Liver (tissue), 9 donors: Measurements from ENCODE around the gene CEP164. TPM values are rescaled to one million over a fixed set of nuclear protein-coding genes. Genes with fewer than 3 reads are reported as not detected.

Experiments
- DNase-seq: peaks from one replicate; pipeline ENCODE4 v3.0.0-alpha.2; 2017; ENCODE audit warnings: low spot score
- H3K27ac ChIP-seq, 2 donors: one replicate each; pipeline ENCODE4 v1.7.0; 2013; ENCODE audit warnings: inconsistent platforms in 2 of 2, low read length in 2 of 2, control low read depth in 1 of 2, low read depth in 1 of 2, mild to moderate bottlenecking in 1 of 2
- H3K27me3 ChIP-seq, 4 donors: one replicate each; pipeline versions ENCODE4 v1.6.1 to v1.7.0; 2013; ENCODE audit warnings: low read length in 3 of 4, inconsistent platforms in 1 of 4, mild to moderate bottlenecking in 1 of 4, moderate library complexity in 1 of 4; ENCODE audit not compliant: control insufficient read depth in 4 of 4, insufficient read depth in 4 of 4
- H3K36me3 ChIP-seq, 4 donors: one replicate each; pipeline versions ENCODE4 v1.6.1 to v1.7.0; 2013; ENCODE audit warnings: low read length in 3 of 4, mild to moderate bottlenecking in 3 of 4, low read depth in 1 of 4, moderate library complexity in 1 of 4; ENCODE audit not compliant: control insufficient read depth in 4 of 4, insufficient read depth in 3 of 4
- H3K4me1 ChIP-seq, 4 donors: one replicate each; pipeline versions ENCODE4 v1.6.1 to v1.7.0; 2013; ENCODE audit warnings: low read length in 3 of 4, mild to moderate bottlenecking in 3 of 4, moderate library complexity in 1 of 4; ENCODE audit not compliant: control insufficient read depth in 4 of 4, insufficient read depth in 4 of 4
- H3K4me3 ChIP-seq, 3 donors: one replicate each; pipeline versions ENCODE4 v1.6.1 to v1.7.0; 2013; ENCODE audit warnings: low read length in 3 of 3, control low read depth in 1 of 3, low read depth in 1 of 3, mild to moderate bottlenecking in 1 of 3
- H3K9ac ChIP-seq, 2 donors: one replicate each; pipeline ENCODE4 v1.7.0; 2013; ENCODE audit warnings: low read length in 2 of 2, mild to moderate bottlenecking in 2 of 2, moderate library complexity in 2 of 2, control low read depth in 1 of 2, low read depth in 1 of 2
- H3K9me3 ChIP-seq, 4 donors: one replicate each; pipeline versions ENCODE4 v1.6.1 to v1.7.0; 2013; ENCODE audit warnings: low read length in 3 of 4; ENCODE audit not compliant: control insufficient read depth in 4 of 4
- EGR1 ChIP-seq, 2 donors: IDR thresholded peaks; 2 replicates each; pipeline ENCODE4 v1.6.1; 2016 to 2018; ENCODE audit warnings: antibody characterized with exemption in 2 of 2, low read depth in 2 of 2
- FOXA2 ChIP-seq: IDR thresholded peaks from 2 replicates; pipeline ENCODE4 v1.6.1; 2016; ENCODE audit warnings: antibody characterized with exemption
- GABPA ChIP-seq, 2 donors: IDR thresholded peaks in 1 of 2; conservative IDR thresholded peaks in 1 of 2; 2 replicates each; pipeline ENCODE4 v1.6.1; 2016; ENCODE audit warnings: antibody characterized with exemption in 2 of 2, mild to moderate bottlenecking in 1 of 2, moderate library complexity in 1 of 2
- HNF4A ChIP-seq, 2 donors: conservative IDR thresholded peaks; 2 replicates each; pipeline ENCODE4 v1.6.1; 2016; ENCODE audit warnings: antibody characterized with exemption in 2 of 2, mild to moderate bottlenecking in 2 of 2
- HNF4G ChIP-seq: IDR thresholded peaks from 2 replicates; pipeline ENCODE4 v1.6.1; 2016; ENCODE audit warnings: antibody characterized with exemption
- JUND ChIP-seq, 2 donors: IDR thresholded peaks; 2 replicates each; pipeline ENCODE4 v1.6.1; 2016; ENCODE audit warnings: antibody characterized with exemption in 2 of 2
- NR2F2 ChIP-seq: IDR thresholded peaks from 2 replicates; pipeline ENCODE4 v1.6.1; 2016; ENCODE audit warnings: antibody characterized with exemption
- REST ChIP-seq: IDR thresholded peaks from 2 replicates; pipeline ENCODE4 v1.6.1; 2016; ENCODE audit warnings: antibody characterized with exemption, mild to moderate bottlenecking
- TAF1 ChIP-seq: conservative IDR thresholded peaks from 2 replicates; pipeline ENCODE4 v1.6.1; 2016; ENCODE audit warnings: antibody characterized with exemption, mild to moderate bottlenecking
- WGBS: extraction: QIAGEN DNeasy Blood & Tissue Kit; methylation state at CpG from one replicate; pipeline ENCODE4 v1.1.7; 2013; 5-methylcytosine and 5-hydroxymethylcytosine counted together
- polyA plus RNA-seq, 2 donors: library from polyadenylated mRNA; stranded (reverse) in 1 of 2; unstranded in 1 of 2; fragments of 200-250 nt in 1 of 2; fragments of >200 nt in 1 of 2; fragmentation: Nextera tagmentation in 1 of 2; extraction: Ambion mirVana in 1 of 2; gene quantifications; one replicate each; pipeline versions ENCODE4 v1.2.1 to v1.2.3, GENCODE V29; 2013 to 2015
- total RNA-seq, 2 donors: library from RNA; depleted of rRNA; stranded (reverse); fragments of >200 nt; gene quantifications; one replicate each; pipeline ENCODE4 v1.2.3, GENCODE V29; 2014
- TF ChIP-seq, protein P1 (sequence below): IDR thresholded peaks from 2 replicates; pipeline ENCODE4 v1.6.1; 2016; ENCODE audit warnings: antibody characterized with exemption
- TF ChIP-seq, protein P2 (sequence below): IDR thresholded peaks from 2 replicates; pipeline ENCODE4 v1.6.1; 2016; ENCODE audit warnings: antibody characterized with exemption
- TF ChIP-seq, protein P3 (sequence below): IDR thresholded peaks from 2 replicates; pipeline ENCODE4 v1.6.1; 2016; ENCODE audit warnings: antibody characterized with exemption
- TF ChIP-seq, protein P4 (sequence below): fragments of 150-350 bp; IDR thresholded peaks from 2 replicates; pipeline ENCODE4 v1.5.1; 2017; ENCODE audit warnings: improper control_type of control experiment, low read depth, low read length; ENCODE audit not compliant: missing input control
- donor health status: healthy.
- donor health status: healthy.
- donor health status: healthy.
- donor health status: healthy.
- donor health status: healthy.

CEP164 gene
- total and polyA plus RNA-seq, 4 donors = 4.1 to 12.3 (median 5.9) TPM

GRCh38 chr11:117421041-117421440 is 93.4 kb downstream of the CEP164 start:
- DNase-seq = no peak
- WGBS = 87% methylated on average over 13 of the region's 13 CpGs
- Histone ChIP-seq H3K27ac (no peak overlapping the region), H3K4me1 (no peaks in the 10 kb centered on the region), H3K36me3 (no peaks in the 10 kb centered on the region), H3K4me3 (no peak overlapping the region), H3K9me3 (no peaks in the 10 kb centered on the region), H3K27me3 (no peaks in the 10 kb centered on the region), H3K9ac (no peak overlapping the region)
- TF ChIP-seq, protein P1, sequence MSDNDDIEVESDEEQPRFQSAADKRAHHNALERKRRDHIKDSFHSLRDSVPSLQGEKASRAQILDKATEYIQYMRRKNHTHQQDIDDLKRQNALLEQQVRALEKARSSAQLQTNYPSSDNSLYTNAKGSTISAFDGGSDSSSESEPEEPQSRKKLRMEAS = no peak
- no peak for TF ChIP-seq GABPA (IDR thresholded peaks at IDR 0.05 in 1 of 2, conservative IDR thresholded peaks at IDR 0.05 in 1 of 2)

- 87% methylated on average over 7 of the region's 7 CpGs for WGBS
- DNase-seq = no peak
- peaks cover 0 to 4% (median 0%) of the 10 kb centered on the region in 4 donors for H3K4me1 ChIP-seq
- H3K27me3 ChIP-seq = no peaks in the 10 kb centered on the region
- no peak overlapping the region for H3K27ac ChIP-seq
- no peaks in the 10 kb centered on the region for H3K36me3 ChIP-seq
- H3K9ac ChIP-seq = no peak overlapping the region
- no peak overlapping the region for H3K4me3 ChIP-seq
- TF ChIP-seq, protein P2, sequence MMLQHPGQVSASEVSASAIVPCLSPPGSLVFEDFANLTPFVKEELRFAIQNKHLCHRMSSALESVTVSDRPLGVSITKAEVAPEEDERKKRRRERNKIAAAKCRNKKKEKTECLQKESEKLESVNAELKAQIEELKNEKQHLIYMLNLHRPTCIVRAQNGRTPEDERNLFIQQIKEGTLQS = no peak
- TF ChIP-seq JUND (IDR thresholded peaks at IDR 0.05) (no peak), REST (no peak), EGR1 (IDR thresholded peaks at IDR 0.05; ENCODE audit: low read depth in 2 of 2) (no peak), TAF1 (no peak), FOXA2 (no peak), HNF4G (no peak), HNF4A (conservative IDR thresholded peaks at IDR 0.05) (no peak), GABPA (IDR thresholded peaks at IDR 0.05 in 1 of 2, conservative IDR thresholded peaks at IDR 0.05 in 1 of 2) (no peak), NR2F2 (no peak)
- TF ChIP-seq, protein P3, sequence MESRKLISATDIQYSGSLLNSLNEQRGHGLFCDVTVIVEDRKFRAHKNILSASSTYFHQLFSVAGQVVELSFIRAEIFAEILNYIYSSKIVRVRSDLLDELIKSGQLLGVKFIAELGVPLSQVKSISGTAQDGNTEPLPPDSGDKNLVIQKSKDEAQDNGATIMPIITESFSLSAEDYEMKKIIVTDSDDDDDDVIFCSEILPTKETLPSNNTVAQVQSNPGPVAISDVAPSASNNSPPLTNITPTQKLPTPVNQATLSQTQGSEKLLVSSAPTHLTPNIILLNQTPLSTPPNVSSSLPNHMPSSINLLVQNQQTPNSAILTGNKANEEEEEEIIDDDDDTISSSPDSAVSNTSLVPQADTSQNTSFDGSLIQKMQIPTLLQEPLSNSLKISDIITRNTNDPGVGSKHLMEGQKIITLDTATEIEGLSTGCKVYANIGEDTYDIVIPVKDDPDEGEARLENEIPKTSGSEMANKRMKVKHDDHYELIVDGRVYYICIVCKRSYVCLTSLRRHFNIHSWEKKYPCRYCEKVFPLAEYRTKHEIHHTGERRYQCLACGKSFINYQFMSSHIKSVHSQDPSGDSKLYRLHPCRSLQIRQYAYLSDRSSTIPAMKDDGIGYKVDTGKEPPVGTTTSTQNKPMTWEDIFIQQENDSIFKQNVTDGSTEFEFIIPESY = no peak
- TF ChIP-seq, protein P1 = no peak
- TF ChIP-seq, protein P4, sequence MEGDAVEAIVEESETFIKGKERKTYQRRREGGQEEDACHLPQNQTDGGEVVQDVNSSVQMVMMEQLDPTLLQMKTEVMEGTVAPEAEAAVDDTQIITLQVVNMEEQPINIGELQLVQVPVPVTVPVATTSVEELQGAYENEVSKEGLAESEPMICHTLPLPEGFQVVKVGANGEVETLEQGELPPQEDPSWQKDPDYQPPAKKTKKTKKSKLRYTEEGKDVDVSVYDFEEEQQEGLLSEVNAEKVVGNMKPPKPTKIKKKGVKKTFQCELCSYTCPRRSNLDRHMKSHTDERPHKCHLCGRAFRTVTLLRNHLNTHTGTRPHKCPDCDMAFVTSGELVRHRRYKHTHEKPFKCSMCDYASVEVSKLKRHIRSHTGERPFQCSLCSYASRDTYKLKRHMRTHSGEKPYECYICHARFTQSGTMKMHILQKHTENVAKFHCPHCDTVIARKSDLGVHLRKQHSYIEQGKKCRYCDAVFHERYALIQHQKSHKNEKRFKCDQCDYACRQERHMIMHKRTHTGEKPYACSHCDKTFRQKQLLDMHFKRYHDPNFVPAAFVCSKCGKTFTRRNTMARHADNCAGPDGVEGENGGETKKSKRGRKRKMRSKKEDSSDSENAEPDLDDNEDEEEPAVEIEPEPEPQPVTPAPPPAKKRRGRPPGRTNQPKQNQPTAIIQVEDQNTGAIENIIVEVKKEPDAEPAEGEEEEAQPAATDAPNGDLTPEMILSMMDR = no peak
- no peaks in the 10 kb centered on the region for H3K9me3 ChIP-seq
Observed at GRCh38 chr11:117421476-117421875, 93.8 kb downstream of the CEP164 start.
